ENCODE results near the gene CNP. TPM values are rescaled to one million over a fixed set of nuclear protein-coding genes. Genes with fewer than 3 reads are reported as not detected.

Gene CNP
- total and polyA plus RNA-seq, 9 donors = 25.8 to 77.5 (median 47.7) TPM

DNA sequence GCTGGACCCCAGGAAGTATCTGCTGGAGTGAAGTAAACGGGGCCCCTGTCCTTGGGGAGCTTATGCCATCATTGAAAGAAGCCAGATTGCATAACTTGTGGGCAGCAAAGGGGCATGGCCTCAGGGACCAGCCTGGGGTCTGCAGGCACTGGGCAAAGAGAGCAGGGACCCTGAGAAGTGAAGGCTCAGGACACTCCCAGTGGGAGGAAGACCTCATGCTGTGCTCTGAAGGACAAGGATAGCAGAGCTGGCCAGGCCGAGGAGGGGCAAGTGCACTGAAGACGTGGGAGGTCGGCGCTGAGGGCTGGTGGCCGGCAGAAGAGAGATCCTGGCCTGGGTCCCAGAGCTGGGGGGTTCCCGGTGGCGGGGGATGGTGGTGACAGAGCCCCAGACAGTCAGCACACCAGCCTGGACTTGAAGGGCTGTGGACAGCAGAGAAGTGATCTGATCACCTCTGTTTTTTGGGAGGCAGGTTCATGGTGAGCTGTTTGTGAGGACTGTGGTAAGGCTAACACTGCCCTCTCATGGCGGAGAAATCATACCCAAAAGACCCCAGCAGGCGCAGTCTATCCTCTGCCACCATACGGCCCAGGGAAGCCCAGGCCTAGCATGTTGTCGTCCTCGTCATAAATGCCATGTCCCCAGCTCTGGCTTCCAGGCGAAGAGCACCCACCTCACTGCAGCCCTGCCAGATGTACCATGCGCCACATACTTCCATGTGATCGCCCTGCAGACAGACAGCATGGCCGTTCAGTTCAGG, 7.1 kb upstream of the CNP start:
- Histone ChIP-seq H3K4me3 (ENCODE audit: low read length) (no peak overlapping the region), H3K4me1 (ENCODE audit: control insufficient read depth, insufficient read depth, low read length) (peaks cover 20% of the 10 kb centered on the region), H3K36me3 (ENCODE audit: control insufficient read depth, insufficient read depth, low read length) (no peaks in the 10 kb centered on the region), H3K9me3 (replicated peaks; ENCODE audit: control insufficient read depth, low read depth, low read length) (no peaks in the 10 kb centered on the region), H3K27ac (ENCODE audit: low read length) (no peak overlapping the region), H3K27me3 (ENCODE audit: control insufficient read depth, insufficient read depth, low read length) (no peaks in the 10 kb centered on the region)
- 33% methylated on average over 17 of the region's 17 CpGs for WGBS (ENCODE audit: insufficient coverage)
- peak; percentile 51 for DNase-seq

DNA sequence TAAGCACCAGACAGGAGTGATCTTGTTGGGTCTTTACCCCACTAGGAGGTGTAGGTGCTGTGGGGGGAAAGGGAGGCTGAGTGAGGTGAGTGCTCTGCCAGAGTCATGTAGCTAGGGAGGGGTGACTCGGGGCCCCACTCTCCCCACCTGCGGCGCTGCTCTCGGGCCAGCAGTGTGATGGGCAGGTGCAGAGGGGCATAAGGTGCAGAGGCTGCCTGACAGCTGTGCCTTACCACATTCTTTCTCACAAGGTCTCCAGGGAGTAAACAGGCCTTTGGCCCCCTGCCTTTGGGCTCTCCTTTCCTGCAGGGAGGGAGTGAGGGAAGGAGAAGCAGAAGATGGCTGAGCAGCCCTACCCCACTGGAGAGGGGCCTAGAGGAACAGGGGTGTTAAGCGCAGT, 4.5 kb upstream of the CNP start:
- no peaks in the 10 kb centered on the region for H3K27me3 ChIP-seq (ENCODE audit: control insufficient read depth, insufficient read depth, low read length)
- no peaks in the 10 kb centered on the region for H3K9me3 ChIP-seq (replicated peaks; ENCODE audit: control insufficient read depth, low read depth, low read length)
- peaks cover 30% of the 10 kb centered on the region for H3K4me1 ChIP-seq (ENCODE audit: control insufficient read depth, insufficient read depth, low read length)
- no peak overlapping the region for H3K27ac ChIP-seq (ENCODE audit: low read length)
- H3K4me3 ChIP-seq (ENCODE audit: low read length) = no peak overlapping the region
- H3K36me3 ChIP-seq (ENCODE audit: control insufficient read depth, insufficient read depth, low read length) = no peaks in the 10 kb centered on the region
- no CpG with 5 or more reads among the region's 5 CpGs for WGBS (ENCODE audit: insufficient coverage)
- no peak for DNase-seq

DNA sequence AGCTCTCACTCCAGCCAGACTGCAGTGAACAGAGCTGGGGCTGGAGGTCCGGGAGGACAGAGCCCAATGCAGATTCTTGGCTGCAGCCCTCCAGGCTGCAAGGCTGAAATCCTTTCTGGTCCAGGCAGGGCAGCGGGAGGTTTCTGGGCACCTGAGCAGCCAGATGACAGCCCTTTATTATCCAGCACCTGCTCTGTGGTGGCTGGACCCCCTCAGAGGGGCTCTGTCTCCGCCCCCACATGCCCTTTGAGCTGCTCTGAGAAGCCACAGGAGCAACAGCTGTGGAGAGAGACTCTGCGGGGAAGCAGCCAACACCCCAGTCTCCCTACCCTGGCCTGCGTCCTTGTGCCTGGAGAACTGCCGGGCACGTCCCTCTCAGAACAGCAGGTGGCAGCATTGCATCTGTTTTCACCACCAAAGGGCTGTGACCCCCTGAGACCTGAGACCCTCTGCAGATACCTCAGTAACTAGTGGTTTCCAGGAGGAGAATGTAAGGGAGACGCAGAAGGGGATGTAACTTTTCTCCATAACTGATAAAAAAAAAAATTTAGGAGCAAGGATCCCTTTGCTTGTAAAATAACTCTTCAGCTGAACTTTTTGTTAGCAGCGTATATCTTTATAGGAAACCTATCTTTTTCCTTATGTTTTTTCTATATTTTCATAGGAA, 3.7 kb upstream of the CNP start:
- DNase-seq = peak; percentile 89
- peaks cover 38% of the 10 kb centered on the region for H3K4me1 ChIP-seq (ENCODE audit: control insufficient read depth, insufficient read depth, low read length)
- H3K27ac ChIP-seq (ENCODE audit: low read length) = peak overlapping the region; percentile 77
- H3K27me3 ChIP-seq (ENCODE audit: control insufficient read depth, insufficient read depth, low read length) = no peaks in the 10 kb centered on the region
- H3K36me3 ChIP-seq (ENCODE audit: control insufficient read depth, insufficient read depth, low read length) = peaks cover 3% of the 10 kb centered on the region
- WGBS (ENCODE audit: insufficient coverage) = 0% methylated on average over 1 of the region's 9 CpGs
- no peaks in the 10 kb centered on the region for H3K9me3 ChIP-seq (replicated peaks; ENCODE audit: control insufficient read depth, low read depth, low read length)
- no peak overlapping the region for H3K4me3 ChIP-seq (ENCODE audit: low read length)

DNA sequence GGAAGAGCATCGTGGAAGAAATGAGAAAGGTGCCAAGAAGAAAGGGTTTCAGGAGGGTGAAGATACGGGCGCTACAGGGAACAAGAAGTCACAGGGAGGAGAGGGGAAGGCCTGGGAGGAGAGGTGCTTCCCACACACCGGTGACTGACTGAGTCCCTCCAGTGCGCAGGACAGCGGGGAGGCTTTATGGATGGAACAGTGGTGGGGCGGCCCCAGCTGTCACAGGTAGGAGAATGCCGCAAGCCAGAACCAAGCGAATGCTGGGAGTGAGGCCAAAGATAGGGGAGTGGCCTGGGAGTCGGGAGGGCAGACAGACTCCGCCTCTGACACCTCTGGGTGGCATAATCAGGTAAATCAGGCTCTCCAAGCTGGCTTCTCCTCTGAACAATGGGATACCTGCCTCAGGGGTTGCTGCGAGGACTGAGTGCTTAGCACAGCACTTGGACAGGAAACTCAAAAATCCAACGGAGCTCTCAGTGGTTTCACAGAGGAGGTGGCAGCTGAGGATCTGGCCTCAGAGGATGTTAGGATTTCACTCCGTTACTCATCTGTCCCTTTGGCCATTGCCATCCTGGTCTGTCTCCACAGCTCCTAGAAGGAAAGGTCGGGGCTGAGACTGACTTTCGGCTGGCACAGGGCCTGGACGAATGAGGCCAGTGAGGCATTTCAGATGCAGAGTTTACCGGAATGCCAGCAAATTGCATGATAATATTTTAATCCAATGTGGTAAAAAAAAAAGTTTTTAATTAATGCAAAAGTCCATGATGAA, 717 bp upstream of the CNP start:
- Histone ChIP-seq H3K4me3 (ENCODE audit: low read length) (peak overlapping the region; percentile 95), H3K36me3 (ENCODE audit: control insufficient read depth, insufficient read depth, low read length) (peaks cover 25% of the 10 kb centered on the region), H3K27ac (ENCODE audit: low read length) (peak overlapping the region; percentile 79), H3K27me3 (ENCODE audit: control insufficient read depth, insufficient read depth, low read length) (no peaks in the 10 kb centered on the region), H3K9me3 (replicated peaks; ENCODE audit: control insufficient read depth, low read depth, low read length) (no peaks in the 10 kb centered on the region), H3K4me1 (ENCODE audit: control insufficient read depth, insufficient read depth, low read length) (peaks cover 42% of the 10 kb centered on the region)
- WGBS (ENCODE audit: insufficient coverage) = 13% methylated on average over 12 of the region's 18 CpGs
- peak; percentile 51 for DNase-seq

DNA sequence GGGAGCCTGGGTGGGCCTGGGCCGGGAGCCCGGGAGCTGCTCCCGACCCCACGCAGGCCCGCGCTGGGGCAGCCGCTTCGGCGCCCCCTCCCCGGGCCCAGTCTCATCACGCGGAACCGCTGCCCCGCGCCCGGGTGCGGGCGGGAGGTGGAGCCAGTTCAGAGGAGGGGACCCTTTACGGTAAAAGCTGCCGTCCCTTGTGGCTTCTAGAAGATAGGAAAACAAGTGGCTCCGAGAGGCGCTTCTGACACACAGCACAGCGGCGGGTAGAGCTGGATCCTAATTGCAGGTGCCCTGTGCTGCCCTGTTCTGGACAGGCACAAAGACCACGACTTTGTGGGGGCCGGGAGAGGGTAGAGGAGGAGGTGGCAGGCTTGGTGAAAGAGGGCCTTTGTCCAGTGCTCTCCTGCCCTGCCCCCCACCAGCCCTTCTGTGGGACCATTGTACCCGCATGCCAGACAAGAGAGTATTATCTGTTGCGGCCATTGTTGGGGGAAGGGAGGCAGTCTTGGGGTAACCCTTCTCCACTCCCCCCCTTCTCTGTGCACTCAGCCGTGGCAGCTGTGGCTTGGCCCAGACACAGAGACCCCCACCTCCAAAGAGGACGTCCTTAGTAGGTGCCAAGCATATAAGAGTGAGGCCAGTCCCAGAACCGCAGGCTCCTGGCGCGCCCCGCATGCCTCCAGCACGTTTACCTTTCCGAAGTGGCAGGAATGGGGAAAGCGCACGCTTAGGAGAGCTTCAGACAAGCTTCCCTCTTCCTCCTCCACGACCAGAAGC, 736 bp downstream of the CNP start:
- peak; percentile 47 for DNase-seq
- WGBS (ENCODE audit: insufficient coverage) = 14% methylated on average over 32 of the region's 39 CpGs
- no peaks in the 10 kb centered on the region for H3K9me3 ChIP-seq (replicated peaks; ENCODE audit: control insufficient read depth, low read depth, low read length)

DNA sequence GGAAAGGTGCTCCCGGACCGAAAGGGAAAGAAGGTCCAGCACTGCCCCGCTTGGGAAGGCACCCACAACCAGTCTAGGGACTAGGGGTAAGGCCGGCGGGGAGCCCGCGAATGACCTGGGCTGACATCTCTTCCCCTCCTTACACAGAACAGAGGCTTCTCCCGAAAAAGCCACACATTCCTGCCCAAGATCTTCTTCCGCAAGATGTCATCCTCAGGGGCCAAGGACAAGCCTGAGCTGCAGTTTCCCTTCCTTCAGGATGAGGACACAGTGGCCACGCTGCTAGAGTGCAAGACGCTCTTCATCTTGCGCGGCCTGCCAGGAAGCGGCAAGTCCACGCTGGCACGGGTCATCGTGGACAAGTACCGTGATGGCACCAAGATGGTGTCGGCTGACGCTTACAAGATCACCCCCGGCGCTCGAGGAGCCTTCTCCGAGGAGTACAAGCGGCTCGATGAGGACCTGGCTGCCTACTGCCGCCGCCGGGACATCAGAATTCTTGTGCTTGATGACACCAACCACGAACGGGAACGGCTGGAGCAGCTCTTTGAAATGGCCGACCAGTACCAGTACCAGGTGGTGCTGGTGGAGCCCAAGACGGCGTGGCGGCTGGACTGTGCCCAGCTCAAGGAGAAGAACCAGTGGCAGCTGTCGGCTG, 1.5 kb downstream of the CNP start:
- Histone ChIP-seq H3K27me3 (ENCODE audit: control insufficient read depth, insufficient read depth, low read length) (no peaks in the 10 kb centered on the region), H3K4me3 (ENCODE audit: low read length) (peak overlapping the region; percentile 95), H3K27ac (ENCODE audit: low read length) (no peak overlapping the region), H3K36me3 (ENCODE audit: control insufficient read depth, insufficient read depth, low read length) (peaks cover 45% of the 10 kb centered on the region), H3K9me3 (replicated peaks; ENCODE audit: control insufficient read depth, low read depth, low read length) (no peaks in the 10 kb centered on the region), H3K4me1 (ENCODE audit: control insufficient read depth, insufficient read depth, low read length) (peaks cover 37% of the 10 kb centered on the region)
- no peak for DNase-seq
- 91% methylated on average over 36 of the region's 37 CpGs for WGBS (ENCODE audit: insufficient coverage)

More for the DNA sequence above, 736 bp downstream of the CNP start:
- peak overlapping the region; percentile 95 for H3K4me3 ChIP-seq (ENCODE audit: low read length)
- H3K27ac ChIP-seq (ENCODE audit: low read length) = peak overlapping the region; percentile 87
- peaks cover 37% of the 10 kb centered on the region for H3K36me3 ChIP-seq (ENCODE audit: control insufficient read depth, insufficient read depth, low read length)
- H3K4me1 ChIP-seq (ENCODE audit: control insufficient read depth, insufficient read depth, low read length) = peaks cover 37% of the 10 kb centered on the region
- H3K27me3 ChIP-seq (ENCODE audit: control insufficient read depth, insufficient read depth, low read length) = no peaks in the 10 kb centered on the region

DNA sequence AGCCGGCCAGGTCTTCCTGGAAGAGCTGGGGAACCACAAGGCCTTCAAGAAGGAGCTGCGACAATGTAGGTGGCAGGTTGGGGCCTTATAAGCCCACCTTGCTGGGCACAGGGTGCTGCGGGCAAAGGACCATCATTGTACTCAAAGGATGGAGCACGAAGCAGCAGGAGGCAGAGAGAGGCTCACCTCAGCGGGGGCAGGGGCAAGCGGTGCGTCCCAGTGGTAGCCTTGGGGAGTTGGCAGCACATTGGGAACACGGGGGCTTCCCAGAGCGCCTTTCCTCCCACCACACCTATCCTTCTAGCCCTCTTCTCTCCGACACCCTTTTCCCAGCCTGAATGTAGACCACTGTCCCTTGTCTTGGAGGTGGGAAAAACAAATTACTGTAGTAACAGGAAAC, 2.1 kb downstream of the CNP start:
- H3K4me3 ChIP-seq (ENCODE audit: low read length) = no peak overlapping the region
- H3K27ac ChIP-seq (ENCODE audit: low read length) = no peak overlapping the region
- peaks cover 43% of the 10 kb centered on the region for H3K4me1 ChIP-seq (ENCODE audit: control insufficient read depth, insufficient read depth, low read length)
- H3K27me3 ChIP-seq (ENCODE audit: control insufficient read depth, insufficient read depth, low read length) = no peaks in the 10 kb centered on the region
- 76% methylated on average over 7 of the region's 10 CpGs for WGBS (ENCODE audit: insufficient coverage)
- DNase-seq = no peak
- peaks cover 51% of the 10 kb centered on the region for H3K36me3 ChIP-seq (ENCODE audit: control insufficient read depth, insufficient read depth, low read length)
- no peaks in the 10 kb centered on the region for H3K9me3 ChIP-seq (replicated peaks; ENCODE audit: control insufficient read depth, low read depth, low read length)

DNA sequence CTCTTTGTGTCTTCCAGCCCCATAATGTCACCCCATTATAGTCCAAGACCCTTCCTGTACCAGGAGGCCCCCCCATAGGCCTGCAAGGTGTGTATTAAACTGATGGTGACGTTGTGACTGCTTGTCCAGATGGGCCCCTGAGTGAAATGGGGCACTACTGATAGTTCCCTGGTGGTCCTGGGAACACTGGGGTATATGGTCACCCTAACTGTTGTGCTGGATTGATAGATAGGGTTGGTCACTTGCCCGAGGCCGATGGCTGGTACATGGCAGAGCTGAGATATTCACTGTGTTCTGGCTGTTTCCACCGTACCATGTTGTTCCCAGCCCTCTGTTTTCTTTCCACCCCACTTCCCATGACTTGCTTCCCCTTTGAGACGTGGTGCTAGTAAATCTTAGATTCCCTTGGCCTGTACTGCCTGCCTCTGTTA, 4.3 kb downstream of the CNP start:
- H3K27me3 ChIP-seq (ENCODE audit: control insufficient read depth, insufficient read depth, low read length) = no peaks in the 10 kb centered on the region
- peaks cover 73% of the 10 kb centered on the region for H3K36me3 ChIP-seq (ENCODE audit: control insufficient read depth, insufficient read depth, low read length)
- H3K4me1 ChIP-seq (ENCODE audit: control insufficient read depth, insufficient read depth, low read length) = peaks cover 37% of the 10 kb centered on the region
- H3K27ac ChIP-seq (ENCODE audit: low read length) = no peak overlapping the region
- DNase-seq = no peak
- WGBS (ENCODE audit: insufficient coverage) = 100% methylated on average over 1 of the region's 5 CpGs
- no peak overlapping the region for H3K4me3 ChIP-seq (ENCODE audit: low read length)
- H3K9me3 ChIP-seq (replicated peaks; ENCODE audit: control insufficient read depth, low read depth, low read length) = no peaks in the 10 kb centered on the region

DNA sequence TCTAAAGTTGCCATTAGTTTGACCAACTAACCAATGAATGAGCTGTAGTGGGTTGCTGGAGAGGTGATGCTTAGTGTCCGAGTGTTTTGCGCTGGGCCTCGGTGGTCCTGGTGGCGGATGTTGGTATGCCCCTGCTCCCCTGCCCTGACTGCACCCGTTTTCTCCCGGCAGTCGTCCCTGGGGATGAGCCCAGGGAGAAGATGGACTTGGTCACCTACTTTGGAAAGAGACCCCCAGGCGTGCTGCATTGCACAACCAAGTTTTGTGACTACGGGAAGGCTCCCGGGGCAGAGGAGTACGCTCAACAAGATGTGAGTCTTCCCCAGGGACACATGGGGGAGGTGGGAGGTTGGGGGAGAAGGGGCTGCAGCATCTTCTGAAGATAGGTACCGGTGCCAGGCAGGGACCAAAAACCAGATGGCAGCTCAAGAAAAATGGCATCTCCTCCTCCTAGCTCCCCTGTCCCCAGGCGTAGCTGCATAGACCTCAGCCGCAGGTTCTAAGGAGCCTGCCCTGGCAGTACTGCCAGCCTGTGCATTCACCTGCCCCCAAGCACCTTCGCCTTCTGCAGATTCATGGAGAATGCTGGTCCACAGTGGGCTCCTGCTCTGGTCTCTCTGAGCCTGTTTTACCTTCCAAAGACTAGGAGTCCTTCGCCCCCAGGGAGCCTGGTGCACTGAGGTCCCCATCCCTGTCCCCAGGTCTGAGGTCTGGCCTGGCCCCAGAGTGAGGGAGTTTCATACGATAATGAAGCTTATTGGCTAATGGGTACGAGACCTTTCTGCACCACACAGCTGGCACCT, 5.3 kb downstream of the CNP start:
- Histone ChIP-seq H3K36me3 (ENCODE audit: control insufficient read depth, insufficient read depth, low read length) (peaks cover 83% of the 10 kb centered on the region), H3K4me3 (ENCODE audit: low read length) (no peak overlapping the region), H3K27me3 (ENCODE audit: control insufficient read depth, insufficient read depth, low read length) (no peaks in the 10 kb centered on the region), H3K4me1 (ENCODE audit: control insufficient read depth, insufficient read depth, low read length) (peaks cover 34% of the 10 kb centered on the region), H3K27ac (ENCODE audit: low read length) (no peak overlapping the region), H3K9me3 (replicated peaks; ENCODE audit: control insufficient read depth, low read depth, low read length) (no peaks in the 10 kb centered on the region)
- no peak for DNase-seq
- WGBS (ENCODE audit: insufficient coverage) = 85% methylated on average over 13 of the region's 18 CpGs

All from muscle of leg (tissue), 11 donors.